ENCODE results near the gene F8. TPM values are rescaled to one million over a fixed set of nuclear protein-coding genes. Genes with fewer than 3 reads are reported as not detected.
"Not testable (repeated sequence)": the region's sequence is repeated elsewhere in the genome, so short reads cannot be mapped to it uniquely, and the experiment has no call there.

F8 gene
- total RNA-seq, 2 donors from 2014 or later, result 2.2 to 5.6 TPM

DNA sequence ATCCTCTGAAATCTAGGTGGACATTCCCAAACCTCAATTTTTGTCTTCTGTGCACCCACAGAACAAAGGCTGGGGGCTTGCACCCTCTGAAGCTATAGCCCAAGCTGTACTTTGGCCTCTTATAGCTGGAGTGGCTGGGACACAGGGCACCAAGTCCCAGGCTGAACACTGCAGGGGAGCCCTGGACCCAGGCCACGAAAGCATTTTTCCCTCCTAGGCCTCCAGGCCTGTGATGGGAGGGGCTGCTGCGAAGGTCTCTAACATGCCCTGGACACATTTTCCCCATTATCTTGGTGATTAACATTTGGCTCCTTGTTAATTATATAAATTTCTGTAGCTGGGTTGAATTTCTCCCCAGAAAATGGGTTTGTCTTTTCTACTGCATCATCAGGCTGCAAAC, 108.5 kb downstream of the F8 start:
- peaks cover 6% of the 10 kb centered on the region for H3K27me3 Mint-ChIP-seq
- no peak overlapping the region for H3K4me3 Mint-ChIP-seq
- H3K36me3 Mint-ChIP-seq (ENCODE audit: low read depth), result no peaks in the 10 kb centered on the region
- H3K27ac Mint-ChIP-seq, result no peak overlapping the region
- DNase-seq, result no peak
- no peaks in the 10 kb centered on the region for H3K9me3 ChIP-seq (ENCODE audit: control insufficient read depth, low read length, poor library complexity, severe bottlenecking)
- no peak for ATAC-seq
- H3K4me1 Mint-ChIP-seq, result peaks cover 6% of the 10 kb centered on the region

DNA sequence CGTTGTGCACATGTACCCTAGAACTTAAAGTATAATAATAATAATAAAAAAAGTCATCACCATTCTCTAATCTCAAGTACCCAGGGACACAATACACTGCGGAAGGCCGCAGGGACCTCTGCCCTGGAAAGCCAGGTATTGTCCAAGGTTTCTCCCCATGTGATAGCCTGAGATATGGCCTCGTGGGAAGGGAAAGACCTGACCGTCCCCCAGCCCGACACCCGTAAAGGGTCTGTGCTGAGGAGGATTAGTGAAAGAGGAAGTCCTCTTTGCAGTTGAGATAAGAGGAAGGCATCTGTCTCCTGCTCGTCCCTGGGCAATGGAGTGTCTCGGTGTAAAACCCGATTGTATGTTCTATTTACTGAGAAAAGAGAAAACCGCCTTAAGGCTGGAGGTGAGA, 112.0 kb downstream of the F8 start:
- H3K4me3 Mint-ChIP-seq; H3K27ac Mint-ChIP-seq; H3K9me3 ChIP-seq (ENCODE audit: control insufficient read depth, low read length, poor library complexity, severe bottlenecking); ATAC-seq; H3K27me3 Mint-ChIP-seq; H3K36me3 Mint-ChIP-seq (ENCODE audit: low read depth); H3K4me1 Mint-ChIP-seq; DNase-seq: not testable (repeated sequence)

DNA sequence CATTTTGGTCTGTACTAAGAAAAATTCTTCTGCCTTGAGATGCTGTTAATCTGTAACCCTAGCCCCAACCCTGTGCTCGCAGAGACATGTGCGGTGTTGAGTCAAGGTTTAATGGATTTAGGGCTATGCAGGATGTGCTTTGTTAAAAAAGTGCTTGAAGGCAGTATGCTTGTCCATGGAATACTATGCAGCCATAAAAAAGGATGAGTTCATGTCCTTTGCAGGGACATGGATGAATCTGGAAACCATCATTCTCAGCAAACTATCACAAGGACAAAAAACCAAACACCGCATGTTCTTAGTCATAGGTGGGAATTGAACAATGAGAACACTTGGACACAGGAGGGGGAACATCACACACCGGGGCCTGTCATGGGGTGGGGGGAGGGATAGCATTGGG, 112.5 kb downstream of the F8 start:
- not testable (repeated sequence) for ATAC-seq, H3K27me3 Mint-ChIP-seq

DNA sequence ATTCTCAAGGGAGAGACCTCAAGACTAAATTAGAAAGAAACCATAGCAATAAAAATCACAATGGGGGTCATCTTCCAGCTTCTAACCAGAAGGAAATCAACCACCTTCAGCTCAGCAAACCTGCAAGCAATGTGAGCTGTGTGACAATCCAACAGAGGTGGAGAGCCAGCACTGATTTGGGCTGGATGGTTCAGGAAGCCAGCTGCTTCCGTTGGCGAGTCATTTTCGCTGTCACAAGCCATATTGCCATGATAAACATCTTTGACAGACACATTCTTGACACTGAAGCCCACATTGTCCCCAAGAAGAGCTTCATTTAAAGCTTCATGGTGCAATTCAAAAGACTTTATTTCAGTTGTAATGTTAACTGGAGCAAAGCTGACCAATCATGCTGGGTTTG, 113.7 kb downstream of the F8 start:
- Mint-ChIP-seq H3K4me3 (no peak overlapping the region), H3K36me3 (ENCODE audit: low read depth) (no peaks in the 10 kb centered on the region)

More for the DNA sequence above, 112.5 kb downstream of the F8 start:
- H3K9me3 ChIP-seq (ENCODE audit: control insufficient read depth, low read length, poor library complexity, severe bottlenecking); H3K4me1 Mint-ChIP-seq; DNase-seq; H3K4me3 Mint-ChIP-seq; H3K27ac Mint-ChIP-seq; H3K36me3 Mint-ChIP-seq (ENCODE audit: low read depth): not testable (repeated sequence)

DNA sequence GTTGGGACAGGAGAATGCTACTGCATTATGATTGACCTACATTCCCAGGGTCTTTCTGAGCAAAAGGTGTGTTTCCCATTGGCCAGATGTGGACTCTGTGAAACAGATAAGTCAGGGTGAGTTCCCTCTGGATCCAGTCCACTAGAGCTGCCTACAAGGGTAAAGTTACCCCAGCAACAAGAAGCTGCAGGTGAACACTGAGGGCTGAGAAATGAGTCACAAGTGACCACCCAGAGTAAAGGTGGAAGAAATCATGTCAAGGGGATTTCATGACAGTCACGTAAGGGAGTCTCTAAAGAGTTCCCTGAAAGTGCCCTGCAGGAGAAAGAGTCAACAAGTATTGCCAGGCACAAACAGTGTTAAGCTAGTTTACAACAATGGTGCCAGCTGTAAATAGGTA, 120.1 kb downstream of the F8 start:
- H3K27me3 Mint-ChIP-seq, result no peaks in the 10 kb centered on the region
- H3K9me3 ChIP-seq (ENCODE audit: control insufficient read depth, low read length, poor library complexity, severe bottlenecking), result no peaks in the 10 kb centered on the region
- no peaks in the 10 kb centered on the region for H3K4me1 Mint-ChIP-seq
- H3K36me3 Mint-ChIP-seq (ENCODE audit: low read depth), result no peaks in the 10 kb centered on the region
- ATAC-seq (no peak), DNase-seq (no peak)
- no peak overlapping the region for H3K27ac Mint-ChIP-seq
- no peak overlapping the region for H3K4me3 Mint-ChIP-seq

More for the DNA sequence above, 113.7 kb downstream of the F8 start:
- no peak overlapping the region for H3K27ac Mint-ChIP-seq
- no peaks in the 10 kb centered on the region for H3K4me1 Mint-ChIP-seq
- no peak for ATAC-seq
- H3K9me3 ChIP-seq (ENCODE audit: control insufficient read depth, low read length, poor library complexity, severe bottlenecking), result no peaks in the 10 kb centered on the region
- no peak for DNase-seq
- no peaks in the 10 kb centered on the region for H3K27me3 Mint-ChIP-seq

DNA sequence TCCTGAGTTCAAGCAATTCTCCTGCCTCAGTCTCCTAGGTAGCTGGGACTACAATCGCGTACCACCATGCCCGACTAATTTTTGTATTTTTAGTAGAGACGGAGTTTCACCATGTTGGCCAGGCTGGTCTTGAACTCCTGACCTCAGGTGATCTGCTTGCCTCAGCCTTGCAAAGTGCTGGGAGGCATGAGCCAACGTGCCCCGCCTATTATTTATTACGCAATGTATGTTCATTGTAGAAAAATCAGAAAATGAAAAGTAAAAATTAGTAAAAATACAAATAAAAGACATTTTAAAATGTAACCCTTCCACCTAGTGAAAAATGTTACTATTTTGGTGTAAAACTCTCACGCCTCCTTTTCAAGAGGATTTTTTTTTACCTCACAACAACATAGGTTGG, 122.2 kb downstream of the F8 start:
- no peaks in the 10 kb centered on the region for H3K36me3 Mint-ChIP-seq (ENCODE audit: low read depth)
- H3K27me3 Mint-ChIP-seq, result no peaks in the 10 kb centered on the region
- no peak overlapping the region for H3K27ac Mint-ChIP-seq
- DNase-seq, result no peak
- no peaks in the 10 kb centered on the region for H3K4me1 Mint-ChIP-seq
- no peak overlapping the region for H3K4me3 Mint-ChIP-seq
- peaks cover 2% of the 10 kb centered on the region for H3K9me3 ChIP-seq (ENCODE audit: control insufficient read depth, low read length, poor library complexity, severe bottlenecking)
- no peak for ATAC-seq

DNA sequence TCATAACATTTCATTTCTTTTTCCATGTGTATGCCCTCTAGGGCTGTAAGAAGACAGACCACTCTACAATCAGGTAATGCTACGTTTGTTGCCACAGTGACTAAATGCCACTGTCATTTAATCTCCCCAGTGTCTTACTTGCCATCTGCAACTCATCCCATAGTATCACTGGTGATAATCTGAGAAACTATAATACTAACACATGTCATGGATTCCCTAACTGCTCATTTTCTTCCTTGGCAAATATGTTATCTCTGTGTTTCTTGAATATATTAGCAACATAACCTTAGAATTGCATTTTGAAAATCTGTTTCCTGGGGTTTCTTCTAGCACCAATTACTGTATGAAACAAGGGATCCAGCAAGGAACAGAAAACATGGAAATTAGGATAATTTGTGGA, 130.2 kb downstream of the F8 start:
- Mint-ChIP-seq H3K27me3 (no peaks in the 10 kb centered on the region), H3K4me3 (no peak overlapping the region), H3K36me3 (ENCODE audit: low read depth) (no peaks in the 10 kb centered on the region), H3K4me1 (peaks cover 9% of the 10 kb centered on the region), H3K27ac (no peak overlapping the region)
- ATAC-seq, result no peak
- peaks cover 2% of the 10 kb centered on the region for H3K9me3 ChIP-seq (ENCODE audit: control insufficient read depth, low read length, poor library complexity, severe bottlenecking)
- DNase-seq, result no peak

DNA sequence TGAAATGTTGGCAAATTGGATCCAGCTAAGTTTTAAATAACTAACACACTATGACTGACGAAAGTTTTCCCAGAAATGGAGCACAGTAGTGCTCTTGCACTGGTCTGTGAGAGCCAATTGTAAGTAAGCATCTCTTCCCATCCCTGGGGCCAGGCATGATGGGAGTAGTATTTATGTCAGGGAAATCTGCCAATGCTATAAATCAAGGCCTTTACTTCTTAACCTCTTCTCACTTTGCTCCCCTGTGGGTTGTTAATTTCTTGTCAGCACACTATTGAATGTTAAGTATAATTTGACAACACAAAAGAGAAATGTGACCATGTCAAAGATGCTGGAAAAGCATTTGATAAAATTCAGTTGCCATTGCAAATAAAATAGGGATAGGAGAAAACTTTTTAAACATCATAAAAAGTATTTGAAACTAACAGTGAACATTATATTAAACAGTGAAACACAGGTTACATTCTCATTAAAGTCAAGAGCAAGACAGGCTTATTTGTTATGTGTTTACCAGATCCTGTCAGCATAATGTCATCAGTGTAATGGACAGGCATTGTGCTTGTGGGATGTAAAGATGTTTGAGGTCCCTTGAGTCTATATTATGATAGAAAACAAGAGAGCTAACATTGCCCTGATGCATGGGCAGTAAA, 131.4 kb downstream of the F8 start:
- H3K4me1 Mint-ChIP-seq, result peaks cover 9% of the 10 kb centered on the region
- H3K4me3 Mint-ChIP-seq, result no peak overlapping the region
- DNase-seq (no peak), ATAC-seq (no peak)
- no peaks in the 10 kb centered on the region for H3K36me3 Mint-ChIP-seq (ENCODE audit: low read depth)
- H3K27ac Mint-ChIP-seq, result no peak overlapping the region
- H3K9me3 ChIP-seq (ENCODE audit: control insufficient read depth, low read length, poor library complexity, severe bottlenecking), result no peaks in the 10 kb centered on the region
- H3K27me3 Mint-ChIP-seq, result no peaks in the 10 kb centered on the region

DNA sequence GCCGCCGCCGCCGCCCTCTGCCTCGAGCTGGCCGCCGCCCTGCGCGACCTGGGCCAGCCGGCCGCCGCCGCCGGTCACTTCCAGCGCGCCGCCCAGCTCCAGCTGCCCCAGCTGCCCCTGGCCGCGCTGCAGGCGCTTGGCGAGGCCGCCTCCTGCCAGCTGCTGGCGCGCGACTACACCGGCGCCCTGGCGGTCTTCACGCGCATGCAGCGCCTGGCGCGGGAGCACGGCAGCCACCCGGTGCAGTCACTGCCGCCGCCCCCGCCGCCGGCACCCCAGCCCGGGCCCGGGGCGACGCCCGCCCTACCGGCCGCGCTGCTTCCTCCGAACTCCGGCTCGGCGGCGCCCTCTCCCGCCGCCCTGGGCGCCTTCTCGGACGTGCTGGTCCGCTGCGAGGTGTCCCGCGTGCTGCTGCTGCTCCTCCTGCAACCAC, 135.7 kb downstream of the F8 start:
- H3K4me1 Mint-ChIP-seq; DNase-seq; H3K4me3 Mint-ChIP-seq; H3K9me3 ChIP-seq (ENCODE audit: control insufficient read depth, low read length, poor library complexity, severe bottlenecking); H3K27ac Mint-ChIP-seq; H3K36me3 Mint-ChIP-seq (ENCODE audit: low read depth); H3K27me3 Mint-ChIP-seq: not testable (repeated sequence)
- ATAC-seq, result peak; percentile 74

DNA sequence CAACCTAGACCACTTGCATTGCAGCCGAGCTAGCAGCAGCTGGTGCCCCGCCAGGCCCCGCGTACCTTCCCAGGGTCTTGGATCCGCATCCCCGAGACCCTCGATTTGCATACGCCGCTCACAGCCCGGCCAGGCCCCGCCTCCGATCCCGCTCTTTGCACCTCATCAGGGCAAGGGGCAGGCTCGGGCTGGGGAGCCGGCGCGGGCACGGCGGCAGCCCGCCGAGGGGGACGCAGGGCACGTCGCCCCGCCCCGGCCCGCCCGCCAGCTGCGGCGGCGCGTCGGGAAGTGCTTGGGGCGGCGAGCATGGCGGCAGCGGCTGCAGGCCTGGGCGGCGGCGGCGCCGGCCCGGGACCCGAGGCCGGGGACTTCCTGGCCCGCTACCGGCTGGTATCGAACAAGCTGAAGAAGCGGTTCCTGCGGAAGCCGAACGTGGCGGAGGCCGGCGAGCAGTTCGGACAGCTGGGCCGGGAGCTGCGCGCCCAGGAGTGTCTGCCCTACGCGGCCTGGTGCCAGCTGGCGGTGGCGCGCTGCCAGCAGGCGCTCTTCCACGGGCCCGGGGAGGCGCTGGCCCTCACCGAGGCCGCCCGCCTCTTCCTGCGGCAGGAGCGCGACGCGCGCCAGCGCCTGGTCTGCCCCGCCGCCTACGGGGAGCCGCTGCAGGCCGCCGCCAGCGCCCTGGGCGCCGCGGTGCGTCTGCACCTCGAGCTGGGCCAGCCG, 136.3 kb downstream of the F8 start, which contains the start of gene F8A1:
Gene F8A1 (plus strand): TSS at position 287 of the 720 bp plus-strand sequence. CDS start 20 bp downstream, at position 307.
- not testable (repeated sequence) for H3K36me3 Mint-ChIP-seq (ENCODE audit: low read depth); H3K9me3 ChIP-seq (ENCODE audit: control insufficient read depth, low read length, poor library complexity, severe bottlenecking); H3K27me3 Mint-ChIP-seq; H3K4me3 Mint-ChIP-seq; H3K27ac Mint-ChIP-seq; H3K4me1 Mint-ChIP-seq
- DNase-seq (peak in 1 of 3 donors; percentile 29), ATAC-seq (peak; percentile 75)

DNA sequence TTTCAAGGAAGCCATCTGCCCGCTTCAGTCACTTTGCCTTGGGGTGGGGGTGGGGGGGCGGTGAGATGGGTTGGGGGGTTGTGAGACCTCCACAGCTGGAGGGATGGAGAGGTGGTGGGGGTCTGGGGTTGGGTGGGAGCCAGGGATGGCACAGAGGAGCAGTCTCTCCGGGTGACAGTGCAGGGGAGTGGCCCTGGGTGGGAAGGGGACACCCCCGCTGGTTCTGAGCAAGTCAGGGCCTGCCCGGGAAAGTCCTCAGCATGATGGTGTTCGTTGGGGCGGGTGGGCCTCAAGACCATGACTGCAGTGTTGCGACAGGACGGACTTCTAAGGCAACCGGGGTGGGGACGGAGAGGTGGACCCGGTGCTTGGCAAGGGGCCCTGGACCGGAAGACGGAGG, 137.0 kb downstream of the F8 start:
- not testable (repeated sequence) for DNase-seq; H3K27ac Mint-ChIP-seq; H3K27me3 Mint-ChIP-seq; H3K4me1 Mint-ChIP-seq; H3K4me3 Mint-ChIP-seq; ATAC-seq; H3K9me3 ChIP-seq (ENCODE audit: control insufficient read depth, low read length, poor library complexity, severe bottlenecking); H3K36me3 Mint-ChIP-seq (ENCODE audit: low read depth)

DNA sequence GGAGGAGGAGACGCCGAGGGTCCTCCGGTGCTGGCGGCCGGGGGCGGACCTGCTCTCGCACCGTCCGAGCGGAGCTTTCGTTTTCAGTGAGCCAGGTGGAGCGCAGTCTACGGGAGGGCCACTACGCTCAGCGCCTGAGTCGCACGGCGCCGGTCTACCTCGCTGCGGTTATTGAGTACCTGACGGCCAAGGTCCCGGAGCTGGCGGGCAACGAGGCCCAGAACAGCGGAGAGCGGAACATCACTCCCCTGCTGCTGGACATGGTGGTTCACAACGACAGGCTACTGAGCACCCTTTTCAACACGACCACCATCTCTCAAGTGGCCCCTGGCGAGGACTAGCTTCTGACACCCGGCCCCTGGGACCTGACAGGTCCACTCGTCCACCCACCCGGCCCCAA, 137.5 kb downstream of the F8 start:
- DNase-seq; H3K9me3 ChIP-seq (ENCODE audit: control insufficient read depth, low read length, poor library complexity, severe bottlenecking); ATAC-seq; H3K27me3 Mint-ChIP-seq; H3K36me3 Mint-ChIP-seq (ENCODE audit: low read depth); H3K27ac Mint-ChIP-seq; H3K4me1 Mint-ChIP-seq; H3K4me3 Mint-ChIP-seq: not testable (repeated sequence)

DNA sequence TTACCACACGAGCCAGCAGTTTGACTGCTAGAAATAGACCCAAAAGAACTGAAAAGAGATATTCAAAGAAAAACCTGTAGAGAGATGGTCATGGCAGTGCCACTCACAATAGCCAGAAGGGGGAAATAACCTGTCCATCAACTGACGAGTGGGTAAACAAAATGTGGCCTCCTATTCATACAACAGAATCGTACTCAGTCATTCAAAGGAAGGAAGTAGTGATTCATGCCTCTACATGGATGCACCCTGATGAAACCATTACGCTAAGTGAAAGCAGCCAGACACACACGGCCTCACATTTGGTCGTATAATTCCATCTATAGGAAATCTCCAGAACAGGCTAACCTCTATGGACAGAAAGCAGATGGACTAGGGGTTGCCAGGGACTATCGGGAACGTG, 138.5 kb downstream of the F8 start:
- not testable (repeated sequence) for ATAC-seq, H3K4me3 Mint-ChIP-seq, H3K27me3 Mint-ChIP-seq

DNA sequence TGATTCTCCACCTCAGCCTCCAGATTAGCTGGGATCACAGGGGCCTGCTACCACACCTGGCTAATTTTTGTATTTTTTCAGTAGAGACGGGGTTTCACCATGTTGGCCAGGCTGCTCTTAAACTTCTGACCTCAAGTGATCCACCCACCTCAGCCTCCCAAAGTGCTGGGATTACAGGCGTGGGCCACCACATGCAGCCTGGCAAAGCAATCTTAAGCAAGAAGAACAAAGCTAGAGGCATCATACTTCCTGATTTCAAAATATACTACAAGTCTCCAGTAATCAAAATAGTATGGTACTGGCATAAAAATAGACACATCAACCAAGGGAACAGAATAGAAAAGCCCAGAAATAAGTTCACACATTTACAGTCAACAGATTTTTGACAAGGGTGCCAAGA, 149.2 kb downstream of the F8 start:
- Mint-ChIP-seq H3K4me3 (no peak overlapping the region), H3K27ac (no peak overlapping the region), H3K27me3 (no peaks in the 10 kb centered on the region), H3K4me1 (no peaks in the 10 kb centered on the region), H3K36me3 (ENCODE audit: low read depth) (no peaks in the 10 kb centered on the region)
- no peak for DNase-seq
- no peak for ATAC-seq
- no peaks in the 10 kb centered on the region for H3K9me3 ChIP-seq (ENCODE audit: control insufficient read depth, low read length, poor library complexity, severe bottlenecking)

More for the DNA sequence above, 138.5 kb downstream of the F8 start:
- not testable (repeated sequence) for H3K4me1 Mint-ChIP-seq; H3K9me3 ChIP-seq (ENCODE audit: control insufficient read depth, low read length, poor library complexity, severe bottlenecking); DNase-seq; H3K27ac Mint-ChIP-seq; H3K36me3 Mint-ChIP-seq (ENCODE audit: low read depth)
